Neural progenitor cell (in vitro differentiated cells): ENCODE measurements around the gene PRSS57. TPM values are rescaled to one million over a fixed set of nuclear protein-coding genes. Genes with fewer than 3 reads are reported as not detected.

Source experiments
- DNase-seq: peaks from one replicate; pipeline ENCODE4 v3.0.0-alpha.2; 2016; ENCODE audit warnings: low spot score
- H2AFZ ChIP-seq: fragments of 200-600 bp; sonication (generic); replicated peaks from 2 replicates; pipeline ENCODE4 v1.6.1; 2016; ENCODE audit warnings: antibody characterized with exemption
- H3F3A ChIP-seq: fragments of 200-600 bp; sonication (generic); 2 replicates; pipeline ENCODE4 v1.6.1; 2016; ENCODE audit warnings: antibody characterized with exemption, low read depth
- H3K27ac ChIP-seq: fragments of 200-600 bp; sonication (generic); 2 replicates; pipeline ENCODE4 v1.5.1; 2016; ENCODE audit warnings: mild to moderate bottlenecking
- H3K27me3 ChIP-seq: fragments of 200-600 bp; sonication (generic); 2 replicates; pipeline ENCODE4 v1.6.1; 2016; ENCODE audit warnings: mild to moderate bottlenecking, moderate library complexity
- H3K36me3 ChIP-seq: fragments of 200-600 bp; sonication (generic); 2 replicates; pipeline ENCODE4 v1.5.1; 2016
- H3K4me1 ChIP-seq: fragments of 200-600 bp; sonication (generic); 2 replicates; pipeline ENCODE4 v1.6.1; 2016; ENCODE audit warnings: mixed run types
- H3K4me2 ChIP-seq: fragments of 200-600 bp; sonication (generic); 2 replicates; pipeline ENCODE4 v1.6.1; 2016
- H3K4me3 ChIP-seq: fragments of 200-600 bp; sonication (generic); 2 replicates; pipeline ENCODE4 v1.5.1; 2016
- H3K79me2 ChIP-seq: fragments of 200-600 bp; sonication (generic); 2 replicates; pipeline ENCODE4 v1.6.1; 2016; ENCODE audit warnings: low read depth
- H3K9ac ChIP-seq: fragments of 200-600 bp; sonication (generic); 2 replicates; pipeline ENCODE4 v1.6.1; 2016
- H3K9me3 ChIP-seq: fragments of 200-600 bp; sonication (generic); 2 replicates; pipeline ENCODE4 v1.5.1; 2016; ENCODE audit warnings: low read depth
- H4K20me1 ChIP-seq: fragments of 200-600 bp; sonication (generic); 2 replicates; pipeline ENCODE4 v1.6.1; 2016; ENCODE audit warnings: low read depth
- H3K27ac Mint-ChIP-seq: 3 replicates; pipeline ENCODE4 v1.8.0; 2021; ENCODE audit warnings: mixed read lengths
- H3K27me3 Mint-ChIP-seq: 2 replicates; pipeline ENCODE4 v1.8.0; 2022; ENCODE audit warnings: low read depth, mild to moderate bottlenecking, inconsistent platforms, moderate library complexity, mixed read lengths; ENCODE audit not compliant: insufficient read depth
- H3K36me3 Mint-ChIP-seq: 3 replicates; pipeline ENCODE4 v1.8.0; 2021; ENCODE audit warnings: mixed read lengths
- H3K4me1 Mint-ChIP-seq: 3 replicates; pipeline ENCODE4 v1.8.0; 2021; ENCODE audit warnings: mixed read lengths
- H3K4me3 Mint-ChIP-seq: 3 replicates; pipeline ENCODE4 v1.8.0; 2021; ENCODE audit warnings: mild to moderate bottlenecking, moderate library complexity, mixed read lengths
- H3K9me3 Mint-ChIP-seq: 3 replicates; pipeline ENCODE4 v1.8.0; 2020; ENCODE audit warnings: mixed read lengths
- CTCF ChIP-seq: fragments of 200-600 bp; sonication (generic); IDR thresholded peaks from 2 replicates; pipeline ENCODE4 v1.5.1; 2017; ENCODE audit warnings: antibody characterized with exemption, mild to moderate bottlenecking
- EZH2 ChIP-seq: fragments of 200-600 bp; sonication (generic); IDR thresholded peaks from 2 replicates; pipeline ENCODE4 v1.6.1; 2017; ENCODE audit warnings: antibody characterized with exemption, mild to moderate bottlenecking, moderate library complexity
- EZH2phosphoT487 ChIP-seq: fragments of 200-600 bp; sonication (generic); IDR thresholded peaks from 2 replicates; pipeline ENCODE4 v1.6.1; 2017; ENCODE audit warnings: antibody characterized with exemption
- total RNA-seq: library from RNA; depleted of rRNA; stranded (reverse); fragments of >200 nt; gene quantifications from 2 replicates; pipeline ENCODE4 v1.2.3, GENCODE V29; 2015; ENCODE audit warnings: low replicate concordance

The PRSS57 gene
- total RNA-seq, 1 donor from 2014 or later = not detected

GRCh38 chr19:642767-643727 lies 52.2 kb downstream of the PRSS57 start:
- Mint-ChIP-seq H3K9me3 (no peaks in the 10 kb centered on the region), H3K27me3 (peaks cover 9% of the 10 kb centered on the region), H3K27ac (no peak overlapping the region), H3K4me1 (peaks cover 4% of the 10 kb centered on the region), H3K4me3 (no peak overlapping the region), H3K36me3 (peaks cover 3% of the 10 kb centered on the region)
- peaks cover 23% of the 10 kb centered on the region for H3K27me3 ChIP-seq
- no peak overlapping the region for H2AFZ ChIP-seq
- H3K9me3 ChIP-seq = no peaks in the 10 kb centered on the region
- peaks cover 26% of the 10 kb centered on the region for H4K20me1 ChIP-seq
- H3K4me3 ChIP-seq = no peak overlapping the region
- H3K36me3 ChIP-seq = no peaks in the 10 kb centered on the region
- no peak for DNase-seq
- no peaks in the 10 kb centered on the region for H3K79me2 ChIP-seq
- H3K4me1 ChIP-seq = no peaks in the 10 kb centered on the region
- H3K27ac ChIP-seq = no peak overlapping the region
- no peak overlapping the region for H3K9ac ChIP-seq
- TF ChIP-seq EZH2phosphoT487 (no peak), CTCF (no peak), EZH2 (no peak)
- peaks cover 11% of the 10 kb centered on the region for H3F3A ChIP-seq
- no peak overlapping the region for H3K4me2 ChIP-seq

- no peak overlapping the region for H3K27ac ChIP-seq
- peaks cover 18% of the 10 kb centered on the region for H3F3A ChIP-seq
- no peaks in the 10 kb centered on the region for H3K79me2 ChIP-seq
- Mint-ChIP-seq H3K9me3 (no peaks in the 10 kb centered on the region), H3K4me3 (no peak overlapping the region), H3K27ac (no peak overlapping the region), H3K36me3 (peaks cover 3% of the 10 kb centered on the region), H3K4me1 (peaks cover 4% of the 10 kb centered on the region), H3K27me3 (peaks cover 11% of the 10 kb centered on the region)
- peaks cover 36% of the 10 kb centered on the region for H3K27me3 ChIP-seq
- no peaks in the 10 kb centered on the region for H3K36me3 ChIP-seq
- no peaks in the 10 kb centered on the region for H3K4me1 ChIP-seq
- TF ChIP-seq CTCF = no peak
- no peak for TF ChIP-seq EZH2phosphoT487
- TF ChIP-seq EZH2 = no peak
- H3K9ac ChIP-seq = no peak overlapping the region
- no peak overlapping the region for H2AFZ ChIP-seq
- no peak overlapping the region for H3K4me3 ChIP-seq
- DNase-seq = no peak
- H3K9me3 ChIP-seq = no peaks in the 10 kb centered on the region
- H4K20me1 ChIP-seq = peaks cover 21% of the 10 kb centered on the region
- H3K4me2 ChIP-seq = no peak overlapping the region
Observed at GRCh38 chr19:641702-642101, 53.5 kb downstream of the PRSS57 start.

GRCh38 chr19:640606-641189 lies 54.6 kb downstream of the PRSS57 start:
- Histone ChIP-seq H2AFZ (no peak overlapping the region), H3F3A (peaks cover 18% of the 10 kb centered on the region), H3K79me2 (no peaks in the 10 kb centered on the region), H3K4me3 (no peak overlapping the region), H3K9me3 (no peaks in the 10 kb centered on the region), H3K27me3 (peaks cover 39% of the 10 kb centered on the region), H4K20me1 (peaks cover 20% of the 10 kb centered on the region), H3K4me1 (no peaks in the 10 kb centered on the region), H3K36me3 (no peaks in the 10 kb centered on the region), H3K4me2 (no peak overlapping the region), H3K9ac (no peak overlapping the region), H3K27ac (no peak overlapping the region)
- Mint-ChIP-seq H3K27ac (no peak overlapping the region), H3K4me1 (peaks cover 4% of the 10 kb centered on the region), H3K4me3 (no peak overlapping the region), H3K9me3 (no peaks in the 10 kb centered on the region), H3K36me3 (no peaks in the 10 kb centered on the region), H3K27me3 (peaks cover 9% of the 10 kb centered on the region)
- DNase-seq = no peak
- TF ChIP-seq EZH2phosphoT487 = no peak
- no peak for TF ChIP-seq EZH2
- no peak for TF ChIP-seq CTCF
